Esophagus (tissue), 2 donors: ENCODE data around the gene SIK2. TPM values are rescaled to one million over a fixed set of nuclear protein-coding genes. Genes with fewer than 3 reads are reported as not detected.

Source experiments
- H3K27ac ChIP-seq, 2 donors: one replicate each; pipeline ENCODE4 v1.5.1; 2013; ENCODE audit warnings: low read depth in 2 of 2, mild to moderate bottlenecking in 2 of 2, inconsistent platforms in 1 of 2, low read length in 1 of 2, moderate library complexity in 1 of 2
- H3K27me3 ChIP-seq, 2 donors: one replicate each; pipeline ENCODE4 v1.6.1; 2013; ENCODE audit warnings: low read length in 2 of 2, control low read depth in 1 of 2, mild to moderate bottlenecking in 1 of 2; ENCODE audit not compliant: insufficient read depth in 2 of 2, control insufficient read depth in 1 of 2
- H3K36me3 ChIP-seq, 2 donors: one replicate each; pipeline ENCODE4 v1.6.1; 2013; ENCODE audit warnings: low read length in 1 of 2; ENCODE audit not compliant: control insufficient read depth in 2 of 2, insufficient read depth in 2 of 2
- H3K4me1 ChIP-seq, 2 donors: one replicate each; pipeline ENCODE4 v1.6.1; 2013; ENCODE audit warnings: low read length in 1 of 2; ENCODE audit not compliant: control insufficient read depth in 2 of 2, insufficient read depth in 2 of 2
- H3K4me3 ChIP-seq, 2 donors: one replicate each; pipeline ENCODE4 v1.5.1; 2013; ENCODE audit warnings: low read length in 2 of 2, mild to moderate bottlenecking in 2 of 2, low read depth in 1 of 2, moderate library complexity in 1 of 2
- H3K9me3 ChIP-seq, 2 donors: one replicate each; pipeline ENCODE4 v1.6.1; 2013; ENCODE audit warnings: mild to moderate bottlenecking in 2 of 2, low read depth in 1 of 2, low read length in 1 of 2, moderate library complexity in 1 of 2; ENCODE audit not compliant: control insufficient read depth in 2 of 2, insufficient read depth in 1 of 2
- WGBS, 2 donors: extraction: QIAGEN DNeasy Blood & Tissue Kit; methylation state at CpG; one replicate each; pipeline ENCODE4 v1.1.7; 2013; 5-methylcytosine and 5-hydroxymethylcytosine counted together
- polyA plus RNA-seq, 2 donors: library from polyadenylated mRNA; stranded (reverse); fragments of 200-250 nt; gene quantifications; one replicate each; pipeline ENCODE4 v1.2.3, GENCODE V29; 2013
- donor health status: healthy with polysubstance abuse.
- donor health status: Bipolar disorder and iron deficiency.

Gene SIK2
- polyA plus RNA-seq, 2 donors: 2.7 to 2.8 TPM

- no peak overlapping the region for H3K4me3 ChIP-seq
- H3K9me3 ChIP-seq: no peaks in the 10 kb centered on the region
- no peak overlapping the region for H3K27ac ChIP-seq
- H3K27me3 ChIP-seq: no peaks in the 10 kb centered on the region
- H3K4me1 ChIP-seq: no peaks in the 10 kb centered on the region
- H3K36me3 ChIP-seq: peaks cover 4 to 8% of the 10 kb centered on the region in 2 donors
Measured at GRCh38 chr11:111759376-111759775, 157.1 kb downstream of the SIK2 start.

GRCh38 chr11:111759778-111760407 lies 157.6 kb downstream of the SIK2 start:
- H3K9me3 ChIP-seq: no peaks in the 10 kb centered on the region
- no peaks in the 10 kb centered on the region for H3K4me1 ChIP-seq
- 72 to 74% methylated on average over 5 of the region's 5 CpGs for WGBS, 2 donors
- H3K27ac ChIP-seq: no peak overlapping the region
- no peaks in the 10 kb centered on the region for H3K27me3 ChIP-seq
- no peak overlapping the region for H3K4me3 ChIP-seq
- peaks cover 4 to 8% of the 10 kb centered on the region in 2 donors for H3K36me3 ChIP-seq

GRCh38 chr11:111761036-111761435 lies 158.8 kb downstream of the SIK2 start:
- no peaks in the 10 kb centered on the region for H3K4me1 ChIP-seq
- no peak overlapping the region for H3K4me3 ChIP-seq
- H3K27ac ChIP-seq: no peak overlapping the region
- 73 to 84% methylated on average over 4 of the region's 4 CpGs for WGBS, 2 donors
- peaks cover 2 to 5% of the 10 kb centered on the region in 2 donors for H3K36me3 ChIP-seq
- no peaks in the 10 kb centered on the region for H3K9me3 ChIP-seq
- no peaks in the 10 kb centered on the region for H3K27me3 ChIP-seq

GRCh38 chr11:111762526-111762925 lies 160.3 kb downstream of the SIK2 start:
- H3K27ac ChIP-seq: no peak overlapping the region
- no peaks in the 10 kb centered on the region for H3K9me3 ChIP-seq
- 97 to 98% methylated on average over 5 of the region's 5 CpGs for WGBS, 2 donors
- no peak overlapping the region for H3K4me3 ChIP-seq
- peaks cover 2 to 5% of the 10 kb centered on the region in 2 donors for H3K36me3 ChIP-seq
- H3K4me1 ChIP-seq: no peaks in the 10 kb centered on the region
- H3K27me3 ChIP-seq: no peaks in the 10 kb centered on the region

- Histone ChIP-seq H3K36me3 (peaks cover 2 to 5% of the 10 kb centered on the region in 2 donors), H3K27ac (no peak overlapping the region), H3K4me1 (no peaks in the 10 kb centered on the region), H3K4me3 (no peak overlapping the region), H3K9me3 (no peaks in the 10 kb centered on the region), H3K27me3 (no peaks in the 10 kb centered on the region)
- WGBS, 2 donors: 80 to 88% methylated on average over 3 of the region's 3 CpGs
Measured at GRCh38 chr11:111762981-111763643, 160.9 kb downstream of the SIK2 start.

GRCh38 chr11:111764621-111765020 lies 162.4 kb downstream of the SIK2 start:
- Histone ChIP-seq H3K9me3 (no peaks in the 10 kb centered on the region), H3K27me3 (no peaks in the 10 kb centered on the region), H3K4me1 (no peaks in the 10 kb centered on the region), H3K27ac (no peak overlapping the region), H3K4me3 (peak overlapping the region in 1 of 2 donors; percentile 90), H3K36me3 (peaks cover 0 to 5% of the 10 kb centered on the region in 2 donors)
- WGBS, 2 donors: 35 to 70% methylated on average over 1 of the region's 1 CpG

GRCh38 chr11:111765320-111765983 lies 163.2 kb downstream of the SIK2 start:
- peak overlapping the region; percentile 80 to 90 for H3K4me3 ChIP-seq
- H3K27ac ChIP-seq: peak overlapping the region; percentile 93 to 94
- peaks cover 0 to 5% of the 10 kb centered on the region in 2 donors for H3K36me3 ChIP-seq
- H3K27me3 ChIP-seq: no peaks in the 10 kb centered on the region
- WGBS, 2 donors: 0 to 1% methylated on average over 28 of the region's 28 CpGs
- no peaks in the 10 kb centered on the region for H3K4me1 ChIP-seq
- H3K9me3 ChIP-seq: no peaks in the 10 kb centered on the region

GRCh38 chr11:111765984-111766833 lies 164.0 kb downstream of the SIK2 start, which contains the start of gene PPP2R1B:
TSS of gene PPP2R1B (minus strand) at chr11:111766389. CDS start at chr11:111766361, 28 bp downstream.
- H3K4me1 ChIP-seq: no peaks in the 10 kb centered on the region
- H3K27ac ChIP-seq: peak within 1 kb of the TSS; percentile 93 to 94
- no peaks in the 10 kb centered on the region for H3K9me3 ChIP-seq
- H3K4me3 ChIP-seq: peak within 1 kb of the TSS; percentile 80 to 90
- no peaks in the 10 kb centered on the region for H3K27me3 ChIP-seq
- WGBS, 2 donors: 0% methylated on average over 56 to 61 of the region's 61 CpGs
- peaks cover 0 to 3% of the 10 kb centered on the region in 2 donors for H3K36me3 ChIP-seq

GRCh38 chr11:111766834-111767142 lies 164.5 kb downstream of the SIK2 start:
- no peaks in the 10 kb centered on the region for H3K9me3 ChIP-seq
- peak overlapping the region; percentile 93 to 94 for H3K27ac ChIP-seq
- no peaks in the 10 kb centered on the region for H3K27me3 ChIP-seq
- H3K4me1 ChIP-seq: no peaks in the 10 kb centered on the region
- H3K4me3 ChIP-seq: peak overlapping the region; percentile 47 to 90
- H3K36me3 ChIP-seq: peaks cover 0 to 3% of the 10 kb centered on the region in 2 donors
- 4% methylated on average over 7 of the region's 7 CpGs for WGBS, 2 donors
